HEK293 (cell line): ENCODE measurements around the gene DIS3L2.

Source experiments
- CTCF ChIA-PET: fragments of 350-600 bp; formaldehyde crosslinking; extraction: SDS; loops from one replicate; lab custom pipeline; 2021; ENCODE audit warnings: antibody characterized with exemption; lab: Yijun Ruan, JAX
- POLR2A ChIA-PET: fragments of 300-600 bp; formaldehyde crosslinking; extraction: SDS; loops from one replicate; lab custom pipeline; 2020; ENCODE audit warnings: antibody characterized with exemption, inconsistent platforms; lab: Yijun Ruan, JAX
- H3K27ac ChIP-seq: fragments of 200-500 bp; sonication (Bioruptor generic); 2 replicates; pipeline ENCODE4 v1.5.1; 2014; ENCODE audit warnings: low read depth, low read length, control low read depth, inconsistent platforms; ENCODE audit errors: extremely low read depth
- H3K36me3 ChIP-seq, 2 experiments: fragments of 200-500 bp in 1 of 2; sonication (Bioruptor generic) in 1 of 2; 1 replicate in 1 of 2; 2 replicates in 1 of 2; pipeline ENCODE4 v1.5.1; 2014 to 2017; ENCODE audit warnings: inconsistent platforms in 2 of 2, low read length in 2 of 2; ENCODE audit not compliant: control insufficient read depth in 2 of 2, insufficient read depth in 1 of 2
- H3K4me1 ChIP-seq: fragments of 200-500 bp; sonication (Bioruptor generic); 2 replicates; pipeline ENCODE4 v1.5.1; 2014; ENCODE audit warnings: mild to moderate bottlenecking, low read length, inconsistent platforms; ENCODE audit not compliant: control insufficient read depth, insufficient read depth
- H3K4me3 ChIP-seq: 2 replicates; pipeline ENCODE4 v1.5.1; 2011; ENCODE audit warnings: low read depth, mild to moderate bottlenecking, control low read depth, low read length, moderate library complexity
- H3K9me3 ChIP-seq: fragments of 200-500 bp; sonication (Bioruptor generic); 2 replicates; pipeline ENCODE4 v1.5.1; 2014; ENCODE audit warnings: low read depth, low read length, inconsistent platforms; ENCODE audit not compliant: control insufficient read depth, insufficient read depth
- EGR2 ChIP-seq: fragments of 450-650 bp; formaldehyde crosslinking; IDR thresholded peaks from 2 replicates; pipeline ENCODE4 v1.5.1; 2016; ENCODE audit warnings: low read depth, missing biosample characterization, missing genetic modification characterization
- FEZF1 ChIP-seq: fragments of 450-650 bp; formaldehyde crosslinking; IDR thresholded peaks from 2 replicates; pipeline ENCODE4 v1.5.1; 2016; ENCODE audit warnings: missing biosample characterization, missing genetic modification characterization
- GLIS1 ChIP-seq: fragments of 450-650 bp; formaldehyde crosslinking; IDR thresholded peaks from 2 replicates; pipeline ENCODE4 v1.5.1; 2016; ENCODE audit warnings: missing biosample characterization, missing genetic modification characterization
- HOXD13 ChIP-seq: sonication (generic); formaldehyde crosslinking; IDR thresholded peaks from 2 replicates; pipeline ENCODE4 v1.8.0; 2022; ENCODE audit warnings: missing genetic modification reagents, borderline replicate concordance
- OVOL3 ChIP-seq: fragments of 450-650 bp; formaldehyde crosslinking; IDR thresholded peaks from 2 replicates; pipeline ENCODE4 v1.5.1; 2016; ENCODE audit warnings: missing biosample characterization, missing genetic modification characterization
- REST ChIP-seq: fragments of 450-650 bp; formaldehyde crosslinking; IDR thresholded peaks from 2 replicates; pipeline ENCODE4 v1.5.1; 2016; ENCODE audit warnings: missing biosample characterization, missing genetic modification characterization
- ZBTB48 ChIP-seq: fragments of 450-650 bp; formaldehyde crosslinking; IDR thresholded peaks from 2 replicates; pipeline ENCODE4 v1.5.1; 2016; ENCODE audit warnings: missing biosample characterization, missing genetic modification characterization
- ZIC2 ChIP-seq: fragments of 450-650 bp; formaldehyde crosslinking; IDR thresholded peaks from 2 replicates; pipeline ENCODE4 v1.5.1; 2016; ENCODE audit warnings: missing biosample characterization, missing genetic modification characterization
- ZNF155 ChIP-seq: fragments of 450-650 bp; formaldehyde crosslinking; IDR thresholded peaks from 2 replicates; pipeline ENCODE4 v1.5.1; 2016; ENCODE audit warnings: missing biosample characterization, missing genetic modification characterization
- ZNF169 ChIP-seq: fragments of 450-650 bp; formaldehyde crosslinking; IDR thresholded peaks from 2 replicates; pipeline ENCODE4 v1.5.1; 2016; ENCODE audit warnings: missing biosample characterization, missing genetic modification characterization
- ZNF174 ChIP-seq: fragments of 450-650 bp; formaldehyde crosslinking; IDR thresholded peaks from 2 replicates; pipeline ENCODE4 v1.5.0; 2017; ENCODE audit warnings: missing biosample characterization, mild to moderate bottlenecking, missing genetic modification characterization
- ZNF19 ChIP-seq: fragments of 450-650 bp; formaldehyde crosslinking; IDR thresholded peaks from 2 replicates; pipeline ENCODE4; 2016; ENCODE audit warnings: missing biosample characterization, missing genetic modification characterization, low read depth
- ZNF433 ChIP-seq: fragments of 450-650 bp; formaldehyde crosslinking; IDR thresholded peaks from 2 replicates; pipeline ENCODE4 v1.5.1; 2016; ENCODE audit warnings: missing biosample characterization, missing genetic modification characterization, low read depth
- ZNF48 ChIP-seq: fragments of 450-650 bp; formaldehyde crosslinking; IDR thresholded peaks from 2 replicates; pipeline ENCODE4 v1.5.1; 2016; ENCODE audit warnings: missing biosample characterization, missing genetic modification characterization
- ZNF488 ChIP-seq: fragments of 450-650 bp; formaldehyde crosslinking; IDR thresholded peaks from 2 replicates; pipeline ENCODE4 v1.5.1; 2016; ENCODE audit warnings: missing biosample characterization, missing genetic modification characterization
- ZNF513 ChIP-seq: fragments of 450-650 bp; IDR thresholded peaks from 2 replicates; pipeline ENCODE4 v1.5.1; 2018; ENCODE audit warnings: missing biosample characterization, missing genetic modification characterization
- ZNF558 ChIP-seq: fragments of 450-650 bp; formaldehyde crosslinking; IDR thresholded peaks from 2 replicates; pipeline ENCODE4 v1.5.1; 2016; ENCODE audit warnings: missing biosample characterization, missing genetic modification characterization
- ZNF623 ChIP-seq: fragments of 450-650 bp; formaldehyde crosslinking; IDR thresholded peaks from 2 replicates; pipeline ENCODE4 v1.5.1; 2016; ENCODE audit warnings: missing biosample characterization, missing genetic modification characterization
- ZNF626 ChIP-seq: fragments of 450-650 bp; sonication (Bioruptor Pico); formaldehyde crosslinking; IDR thresholded peaks from 2 replicates; pipeline ENCODE4 v1.5.1; 2018; ENCODE audit warnings: missing biosample characterization, missing genetic modification characterization, inconsistent platforms
- ZNF645 ChIP-seq: fragments of 450-650 bp; formaldehyde crosslinking; IDR thresholded peaks from 2 replicates; pipeline ENCODE4; 2016; ENCODE audit warnings: missing biosample characterization, missing genetic modification characterization
- ZNF658 ChIP-seq: fragments of 450-650 bp; formaldehyde crosslinking; IDR thresholded peaks from 2 replicates; pipeline ENCODE4; 2016; ENCODE audit warnings: missing biosample characterization, missing genetic modification characterization
- ZNF660 ChIP-seq: fragments of 450-650 bp; IDR thresholded peaks from 2 replicates; pipeline ENCODE4 v1.5.1; 2018; ENCODE audit warnings: missing biosample characterization, mild to moderate bottlenecking, missing genetic modification characterization
- ZNF664 ChIP-seq: fragments of 450-650 bp; formaldehyde crosslinking; IDR thresholded peaks from 2 replicates; pipeline ENCODE4 v1.5.1; 2016; ENCODE audit warnings: missing biosample characterization, missing genetic modification characterization
- ZNF677 ChIP-seq: fragments of 450-650 bp; IDR thresholded peaks from 2 replicates; pipeline ENCODE4 v1.5.0; 2018; ENCODE audit warnings: missing biosample characterization, mild to moderate bottlenecking, missing genetic modification characterization, moderate library complexity
- ZNF701 ChIP-seq: fragments of 450-650 bp; formaldehyde crosslinking; IDR thresholded peaks from 2 replicates; pipeline ENCODE4 v1.5.1; 2016; ENCODE audit warnings: missing biosample characterization, missing genetic modification characterization
- ZNF792 ChIP-seq: fragments of 450-650 bp; formaldehyde crosslinking; IDR thresholded peaks from 2 replicates; pipeline ENCODE4 v1.5.1; 2016; ENCODE audit warnings: missing biosample characterization, missing genetic modification characterization
- ZSCAN18 ChIP-seq: fragments of 450-650 bp; formaldehyde crosslinking; IDR thresholded peaks from 2 replicates; pipeline ENCODE4 v1.5.1; 2016; ENCODE audit warnings: missing biosample characterization, missing genetic modification characterization
- ZXDB ChIP-seq: fragments of 450-650 bp; formaldehyde crosslinking; IDR thresholded peaks from 2 replicates; pipeline ENCODE4 v1.5.1; 2016; ENCODE audit warnings: missing biosample characterization, missing genetic modification characterization

DIS3L2 gene

DNA sequence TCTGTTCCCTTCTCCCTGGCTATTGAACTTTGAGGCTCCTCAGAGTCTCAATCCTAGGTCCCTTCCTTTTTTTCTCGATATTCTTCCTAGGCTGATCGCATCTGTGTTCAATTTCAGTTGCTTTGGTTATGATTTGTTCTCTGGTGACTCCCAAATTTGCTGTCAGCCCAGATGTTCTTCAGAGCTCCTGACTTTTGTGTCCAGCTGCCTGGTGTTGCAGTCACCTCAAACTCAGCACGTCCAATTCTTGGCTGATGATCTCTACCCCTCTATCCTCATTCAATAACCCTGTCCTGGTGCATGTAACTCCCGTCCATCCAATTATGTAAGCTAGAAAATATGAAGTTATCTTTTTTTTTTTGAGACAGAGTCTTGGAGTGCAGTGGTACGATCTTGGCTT is 31.4 kb downstream of the DIS3L2 start:
- TF ChIP-seq FEZF1 (tag by site-specific recombination) (no peak), ZNF645 (tag by site-specific recombination) (no peak), ZNF792 (tag by site-specific recombination) (no peak), REST (no peak), ZNF664 (tag by site-specific recombination) (no peak), ZIC2 (tag by site-specific recombination) (no peak), ZNF677 (tag by site-specific recombination) (no peak), ZNF19 (tag by site-specific recombination) (no peak), ZNF433 (tag by site-specific recombination) (no peak), ZNF658 (tag by site-specific recombination) (no peak), ZNF626 (tag by site-specific recombination) (no peak), ZXDB (tag by site-specific recombination) (no peak)
- Histone ChIP-seq H3K4me3 (no peak overlapping the region), H3K27ac (no peak overlapping the region), H3K9me3 (no peaks in the 10 kb centered on the region), H3K36me3 (no peaks in the 10 kb centered on the region), H3K4me1 (peaks cover 7% of the 10 kb centered on the region; the same call in 1 of the 2 replicates)
- ChIA-PET POLR2A (interaction anchor here (0.5 kb wide), 1 partner anchor 12 kb away, joined by 3 read pairs; no protein-coding TSS in a partner anchor), CTCF (interaction anchor here (0.5 to 0.6 kb wide), 2 partner anchors 18 to 93 kb away, joined by 3 read pairs; no protein-coding TSS in a partner anchor)

- Histone ChIP-seq H3K4me3 (no peak overlapping the region), H3K4me1 (peaks cover 13% of the 10 kb centered on the region; the same call in 1 of the 2 replicates), H3K9me3 (no peaks in the 10 kb centered on the region), H3K36me3 (no peaks in the 10 kb centered on the region), H3K27ac (no peak overlapping the region)
- POLR2A ChIA-PET: no interaction called here
- CTCF ChIA-PET: no interaction called here
- TF ChIP-seq HOXD13 (CRISPR knock-in tag): no peak
- TF ChIP-seq ZNF660 (tag by site-specific recombination): no peak
- TF ChIP-seq ZNF174 (tag by site-specific recombination): no peak
- no peak for TF ChIP-seq ZNF488 (tag by site-specific recombination)
- no peak for TF ChIP-seq ZNF513
- TF ChIP-seq OVOL3 (tag by site-specific recombination): no peak
- no peak for TF ChIP-seq ZNF658 (tag by site-specific recombination)
- no peak for TF ChIP-seq ZSCAN18 (tag by site-specific recombination)
- no peak for TF ChIP-seq ZNF169
- TF ChIP-seq ZNF433 (tag by site-specific recombination): no peak
- TF ChIP-seq ZBTB48 (tag by site-specific recombination): no peak
- TF ChIP-seq ZNF558 (tag by site-specific recombination): no peak
- TF ChIP-seq ZNF48 (tag by site-specific recombination): no peak
- no peak for TF ChIP-seq EGR2 (tag by site-specific recombination)
- TF ChIP-seq ZNF701 (tag by site-specific recombination): no peak
- no peak for TF ChIP-seq ZNF623 (tag by site-specific recombination)
- no peak for TF ChIP-seq ZNF155 (tag by site-specific recombination)
- no peak for TF ChIP-seq GLIS1 (tag by site-specific recombination)
These were observed 35.5 kb downstream of the DIS3L2 start for GRCh38 chr2:231996797-231997540.
